Stimulated activated CD4-positive, alpha-beta T cell treated with anti-CD3 and anti-CD28 coated beads, TNF-alpha, amount 100 ng/mL, for 4 hours (primary cell): ENCODE results near the gene PALLD.
"Not testable (repeated sequence)": the region's sequence is repeated elsewhere in the genome, so short reads cannot be mapped to it uniquely, and the experiment has no call there.

Experiments
- DNase-seq, 3 experiments: peaks; one replicate each; pipeline ENCODE4 v3.0.0-alpha.2; 2020; ENCODE audit warnings: low read depth in 3 of 3

Gene PALLD

DNA sequence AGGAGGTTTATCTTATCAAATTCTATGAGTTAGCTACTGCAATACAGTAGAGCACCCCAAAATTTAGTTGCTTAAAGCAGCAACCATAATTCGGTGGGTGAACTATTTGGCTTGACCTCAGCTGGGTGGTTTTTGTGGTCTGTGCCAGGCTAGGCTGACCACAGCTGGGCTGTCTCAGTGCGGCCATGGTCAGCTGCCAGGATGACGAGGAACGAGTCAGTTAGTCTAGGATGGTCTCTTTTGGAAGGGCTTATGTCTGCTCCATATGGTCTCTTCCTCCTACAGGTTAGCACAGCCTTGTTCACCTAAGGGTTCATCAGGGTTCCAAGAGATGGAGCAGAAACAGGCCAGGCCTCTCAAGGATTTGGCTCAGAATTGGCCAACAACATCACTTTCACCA, 210.4 kb downstream of the PALLD start:
- no peak for DNase-seq

DNA sequence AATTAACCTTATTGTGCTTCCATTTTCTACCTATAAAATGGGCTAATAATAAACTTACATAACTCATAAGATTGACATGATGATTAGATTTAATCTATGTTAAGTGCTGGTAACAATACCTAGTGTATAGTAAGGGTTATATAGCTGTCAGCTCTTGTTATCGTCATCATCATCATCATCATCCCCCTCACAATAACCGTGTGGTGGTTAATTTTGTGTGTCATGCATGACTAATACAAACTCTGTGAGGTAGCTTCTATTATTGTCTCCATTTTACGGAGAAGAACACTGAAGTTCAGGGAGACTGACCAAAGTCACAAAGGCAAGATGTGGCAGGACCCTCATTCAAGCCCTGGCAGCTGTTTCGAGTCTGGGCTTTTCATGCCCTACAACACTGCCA, 211.3 kb downstream of the PALLD start:
- DNase-seq, result no peak

DNA sequence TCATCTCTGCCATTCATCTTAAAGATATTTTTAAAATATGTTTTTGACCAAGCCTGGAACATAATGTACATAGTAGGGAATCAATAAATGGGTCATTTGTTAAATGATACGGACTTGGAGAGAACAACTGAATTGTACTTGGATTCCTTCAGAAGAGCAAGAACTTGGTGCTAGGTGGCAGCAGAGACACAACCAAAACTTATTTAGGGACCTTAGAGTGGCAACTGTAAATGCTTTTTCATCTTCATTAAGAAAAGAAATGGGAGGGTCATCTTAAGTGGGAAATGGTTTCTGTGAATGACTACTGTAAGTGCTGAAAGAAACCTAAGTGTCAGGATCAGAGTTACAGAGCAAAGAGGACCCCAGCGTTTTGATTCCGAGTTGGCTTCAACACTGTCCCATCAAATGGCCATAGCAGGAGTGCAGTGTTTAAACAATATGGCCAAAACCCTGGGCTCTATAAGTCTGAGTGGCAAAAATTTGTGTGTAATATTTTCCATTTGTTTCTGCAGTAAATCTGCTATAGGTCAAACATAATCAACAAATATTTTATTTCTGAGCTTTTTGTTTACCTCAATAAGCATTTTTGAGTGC, 213.6 kb downstream of the PALLD start:
- DNase-seq, result no peak

DNA sequence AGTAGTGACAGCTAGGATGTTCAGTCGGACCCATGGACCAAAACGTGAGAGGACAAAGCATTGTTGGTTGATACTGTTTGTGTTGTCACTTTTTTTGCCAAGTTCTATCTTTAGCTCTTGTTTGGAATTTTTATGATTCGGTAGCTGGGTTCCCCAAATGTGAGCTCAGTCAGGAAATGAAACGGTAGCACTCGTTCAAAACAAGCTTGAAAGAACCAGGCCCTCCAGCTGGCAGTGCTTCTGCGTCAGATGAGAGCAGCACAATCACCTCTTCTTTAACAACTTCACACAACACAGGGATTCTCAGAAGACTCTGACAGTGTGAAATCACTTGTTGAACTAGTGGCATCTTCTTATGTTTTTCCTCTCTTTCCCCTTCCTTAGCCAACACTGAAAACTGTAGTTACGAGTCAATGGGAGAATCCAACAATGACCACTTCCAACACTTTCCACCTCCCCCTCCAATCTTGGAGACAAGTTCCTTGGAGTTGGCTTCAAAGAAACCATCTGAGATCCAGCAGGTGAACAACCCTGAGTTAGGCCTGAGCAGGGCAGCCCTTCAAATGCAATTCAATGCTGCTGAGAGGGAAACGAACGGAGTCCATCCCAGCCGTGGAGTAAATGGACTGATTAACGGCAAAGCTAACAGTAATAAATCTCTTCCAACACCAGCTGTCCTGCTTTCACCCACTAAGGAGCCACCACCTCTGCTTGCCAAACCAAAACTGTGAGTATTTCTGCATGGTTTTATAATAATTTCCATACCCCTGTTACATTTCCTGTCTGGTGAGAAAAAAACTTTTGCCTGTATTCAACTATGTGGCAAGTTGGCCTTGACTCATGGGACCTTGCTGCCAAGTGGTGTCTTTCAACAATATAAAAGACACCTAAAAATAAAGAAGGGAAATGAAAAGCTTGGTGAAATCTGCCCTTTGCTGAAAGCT, 214.6 kb downstream of the PALLD start:
- no peak for DNase-seq

DNA sequence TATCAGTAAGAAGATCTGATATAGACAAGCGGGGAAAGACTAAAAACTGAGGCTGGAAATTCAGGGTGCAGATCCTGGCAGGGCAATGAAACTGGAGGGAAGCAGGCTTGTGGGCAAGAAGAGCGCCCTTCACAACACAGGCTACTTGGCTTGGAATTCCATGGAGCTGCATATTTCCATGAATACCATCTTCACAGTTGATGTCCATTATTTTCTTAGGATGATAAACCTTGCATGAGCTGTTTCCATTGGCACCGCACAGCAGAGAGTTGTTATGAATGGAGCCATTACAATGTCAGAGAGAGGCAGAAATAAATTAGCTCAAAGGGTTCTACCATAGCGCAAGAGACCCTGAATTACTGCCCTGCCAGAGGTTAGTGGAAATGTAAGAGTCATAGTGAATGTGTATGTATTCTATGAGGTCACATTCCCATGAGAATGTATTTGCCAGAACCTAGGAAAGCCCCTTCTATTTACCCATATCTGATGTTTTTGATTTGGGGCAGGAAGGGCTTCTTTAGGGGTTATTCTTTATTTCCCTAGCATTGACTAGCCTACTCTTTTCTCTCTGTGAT, 215.6 kb downstream of the PALLD start:
- no peak for DNase-seq

DNA sequence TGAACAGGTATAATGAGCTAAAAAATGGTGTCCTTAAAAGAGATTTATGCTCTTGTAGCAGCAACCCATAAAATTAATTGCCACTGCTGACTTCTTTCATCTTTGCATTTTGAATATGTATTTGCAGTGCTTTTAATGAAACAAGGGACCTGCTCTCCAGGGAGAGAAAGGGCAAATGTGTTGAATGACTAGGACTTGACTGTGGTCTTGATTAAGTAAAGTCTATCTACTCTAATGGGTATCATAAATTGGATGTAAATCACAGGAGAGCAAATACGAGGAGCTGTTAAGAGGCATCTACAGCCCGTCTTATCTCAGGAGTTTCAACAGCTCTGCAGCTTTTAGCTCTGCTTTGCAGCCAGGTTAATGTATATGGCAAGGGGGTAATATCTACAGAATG, 216.4 kb downstream of the PALLD start:
- no peak for DNase-seq

DNA sequence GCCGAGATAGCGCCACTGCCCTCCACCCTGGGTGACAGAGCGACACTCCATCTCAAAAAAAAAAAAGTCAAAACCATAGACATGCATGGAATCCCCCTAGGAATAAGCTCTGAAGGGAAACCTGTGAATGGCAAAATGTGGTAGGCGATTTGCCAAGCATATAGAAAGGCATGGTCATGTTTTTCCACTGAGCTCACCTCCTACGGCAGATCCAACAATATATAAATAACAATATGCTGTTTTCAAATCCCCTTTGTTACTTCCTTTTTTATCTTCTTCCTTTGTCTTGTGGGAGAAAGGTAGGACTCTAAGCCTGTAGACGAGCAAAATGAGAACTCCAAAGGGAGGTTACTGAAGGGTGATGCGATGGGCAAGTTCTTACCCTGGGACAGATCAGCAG, 219.0 kb downstream of the PALLD start:
- DNase-seq, result no peak

DNA sequence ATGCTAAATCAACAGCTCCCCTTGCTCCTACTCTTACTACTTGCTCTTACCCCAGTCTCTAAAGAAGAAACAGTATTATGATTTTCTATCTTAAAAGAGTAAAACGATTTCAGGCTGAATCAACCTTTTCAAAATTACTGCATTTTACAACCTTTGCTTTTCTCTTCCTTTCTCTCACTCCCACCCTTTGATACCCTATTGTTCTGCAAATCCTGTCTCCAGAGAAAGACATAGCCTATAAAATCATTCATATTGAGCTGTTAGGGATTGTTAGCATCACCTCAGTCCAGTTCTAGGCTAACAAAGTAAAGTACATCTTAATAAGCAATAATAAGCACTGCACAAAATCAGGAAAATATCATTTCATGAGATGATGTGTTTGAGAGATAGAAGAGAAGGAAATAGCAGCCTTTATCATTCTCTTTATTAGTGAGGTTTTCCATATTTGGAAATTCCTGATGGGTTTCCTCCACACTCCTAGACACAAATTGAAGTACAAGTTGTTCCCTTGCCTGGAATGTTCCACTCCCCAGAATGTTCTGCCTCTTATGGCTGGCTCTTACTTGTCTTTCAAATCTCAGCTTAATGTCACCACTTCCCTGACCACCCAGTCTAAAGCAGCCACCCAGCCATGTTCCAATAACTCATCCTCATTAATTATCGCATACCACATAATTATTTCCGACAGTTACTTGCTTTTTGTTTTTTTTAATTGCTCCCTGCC, 219.7 kb downstream of the PALLD start:
- DNase-seq, result no peak

DNA sequence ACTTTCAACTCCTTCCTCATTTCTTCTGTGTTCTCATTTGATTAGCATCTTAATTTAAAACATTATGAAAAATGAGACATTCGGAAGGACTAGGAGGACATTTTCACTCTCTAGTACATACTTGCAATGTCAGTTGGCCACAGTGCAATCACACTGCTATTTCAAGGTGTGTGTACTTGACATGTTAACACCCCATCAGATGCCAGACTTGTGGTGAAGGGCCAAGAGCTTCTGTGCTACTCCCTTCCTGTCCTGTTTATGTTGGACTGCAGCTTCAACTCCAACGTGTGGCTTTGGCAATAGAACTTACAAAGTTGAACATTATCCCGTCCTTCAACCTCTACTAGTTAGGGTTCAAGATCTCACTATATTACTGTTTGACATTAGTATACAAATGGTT, 221.0 kb downstream of the PALLD start:
- no peak for DNase-seq

DNA sequence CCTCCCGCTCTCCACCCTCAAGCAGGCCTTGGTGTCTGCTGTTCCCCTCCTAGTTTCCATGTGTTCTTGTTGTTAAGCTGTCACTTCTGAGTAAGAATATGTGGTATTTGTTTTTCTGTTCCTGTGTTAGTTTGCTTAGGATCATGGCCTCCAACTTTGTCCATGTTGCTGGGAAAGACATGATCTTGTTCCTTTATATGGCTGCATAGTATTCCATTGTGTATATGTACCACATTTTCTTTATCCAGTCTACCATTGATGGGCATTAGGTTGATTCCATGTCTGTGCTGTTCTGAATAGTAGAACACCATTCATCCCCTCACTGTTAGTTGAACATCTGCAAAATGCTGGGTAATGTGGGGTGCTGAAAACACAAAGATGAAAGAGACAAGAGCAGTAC, 222.9 kb downstream of the PALLD start:
- DNase-seq, result no peak

DNA sequence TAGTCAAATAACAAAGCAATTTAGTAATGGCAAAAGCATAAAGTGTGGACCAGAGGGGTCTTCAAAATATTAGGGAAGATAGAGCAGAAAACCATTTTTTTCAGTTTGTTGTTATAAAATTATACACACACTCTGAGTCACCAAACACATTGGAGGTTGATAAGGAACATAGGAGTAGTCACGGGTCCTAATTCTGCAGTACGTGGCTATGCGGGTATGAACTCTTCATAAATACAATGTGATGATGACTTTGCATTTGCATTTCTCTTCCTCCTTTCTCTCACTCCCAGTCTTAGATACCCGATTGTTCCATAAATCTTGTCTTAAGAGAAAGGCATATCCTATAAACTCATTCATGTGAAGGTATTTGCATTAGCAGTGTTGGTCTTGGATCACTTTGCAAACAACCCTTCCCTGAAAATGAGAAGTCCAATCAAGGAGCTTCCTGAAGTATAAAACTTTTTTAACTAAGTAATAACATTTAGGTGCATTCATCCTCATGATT, 223.6 kb downstream of the PALLD start:
- no peak for DNase-seq

DNA sequence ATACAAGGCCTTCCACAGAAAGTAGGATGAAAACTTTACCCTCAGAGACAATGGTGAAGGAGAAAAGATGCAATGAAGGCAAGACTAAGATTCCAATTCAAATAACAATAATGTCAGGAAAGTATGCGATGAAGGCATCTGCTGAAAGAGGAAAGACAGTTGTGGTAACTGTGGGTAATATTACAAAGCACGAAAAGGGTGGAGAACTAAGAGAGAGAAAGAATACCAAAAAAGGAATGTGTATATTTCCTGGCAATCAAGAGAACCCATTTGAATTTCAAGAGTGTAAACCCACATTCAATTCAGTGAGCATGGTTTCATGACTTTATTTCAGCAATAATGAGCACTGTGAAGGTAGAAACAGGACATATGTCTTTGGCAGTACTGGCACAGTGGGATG, 225.5 kb downstream of the PALLD start:
- no peak for DNase-seq

DNA sequence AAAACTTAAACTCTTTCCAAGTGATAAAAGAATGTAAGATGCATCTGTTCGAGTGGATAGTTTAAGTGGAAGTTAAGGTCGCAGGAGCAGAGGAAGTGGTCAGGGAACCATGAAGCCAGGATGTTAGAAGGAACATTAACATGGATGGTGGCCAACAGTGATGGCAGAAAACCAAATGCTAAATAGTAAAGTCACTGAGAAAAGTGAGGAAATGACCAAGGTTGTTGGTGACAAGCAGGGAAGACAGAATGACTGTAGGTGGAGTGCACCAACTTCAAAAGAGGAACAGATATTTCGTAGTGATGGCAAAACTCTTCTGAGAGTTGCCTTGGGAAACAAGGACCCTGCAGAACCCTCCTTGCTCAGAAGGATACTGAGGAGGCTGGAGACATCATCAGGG, 226.2 kb downstream of the PALLD start:
- no peak for DNase-seq

DNA sequence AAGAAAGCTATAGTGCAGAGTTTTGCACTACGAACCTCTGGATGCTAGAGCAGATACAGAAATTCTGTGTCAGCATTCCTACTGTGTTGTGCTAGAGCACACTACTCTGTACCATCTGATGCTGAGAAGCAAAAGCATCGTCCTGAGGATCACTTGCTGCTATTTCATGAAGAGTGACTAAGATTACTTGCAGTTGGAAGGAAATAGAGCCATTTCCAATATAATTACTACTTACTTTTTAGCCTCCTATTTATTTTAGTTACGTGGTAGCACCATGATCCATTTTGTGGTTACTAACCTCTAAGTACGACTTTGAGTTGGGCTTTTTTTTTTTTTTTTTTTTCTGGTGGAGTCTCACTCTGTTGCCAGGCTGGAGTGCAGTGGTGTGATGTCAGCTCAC, 226.7 kb downstream of the PALLD start:
- DNase-seq, result no peak

DNA sequence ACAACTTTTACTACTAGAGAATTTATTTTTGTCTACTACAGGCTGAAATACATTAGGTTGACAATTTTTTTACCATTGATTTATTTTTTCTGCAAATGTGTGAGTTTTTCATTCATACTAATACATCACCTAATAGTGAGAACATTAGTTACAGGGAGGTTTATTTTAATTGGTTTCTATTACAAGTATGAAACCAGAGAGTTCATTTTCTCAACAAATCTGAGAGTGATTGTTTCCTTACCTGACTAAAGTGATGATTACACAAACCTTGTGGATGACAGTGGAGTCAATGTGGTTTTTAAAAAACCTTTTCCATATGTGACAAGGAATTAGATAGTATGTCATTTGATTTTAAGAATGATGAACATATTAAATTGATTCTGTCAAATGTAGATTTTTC, 227.4 kb downstream of the PALLD start:
- no peak for DNase-seq

DNA sequence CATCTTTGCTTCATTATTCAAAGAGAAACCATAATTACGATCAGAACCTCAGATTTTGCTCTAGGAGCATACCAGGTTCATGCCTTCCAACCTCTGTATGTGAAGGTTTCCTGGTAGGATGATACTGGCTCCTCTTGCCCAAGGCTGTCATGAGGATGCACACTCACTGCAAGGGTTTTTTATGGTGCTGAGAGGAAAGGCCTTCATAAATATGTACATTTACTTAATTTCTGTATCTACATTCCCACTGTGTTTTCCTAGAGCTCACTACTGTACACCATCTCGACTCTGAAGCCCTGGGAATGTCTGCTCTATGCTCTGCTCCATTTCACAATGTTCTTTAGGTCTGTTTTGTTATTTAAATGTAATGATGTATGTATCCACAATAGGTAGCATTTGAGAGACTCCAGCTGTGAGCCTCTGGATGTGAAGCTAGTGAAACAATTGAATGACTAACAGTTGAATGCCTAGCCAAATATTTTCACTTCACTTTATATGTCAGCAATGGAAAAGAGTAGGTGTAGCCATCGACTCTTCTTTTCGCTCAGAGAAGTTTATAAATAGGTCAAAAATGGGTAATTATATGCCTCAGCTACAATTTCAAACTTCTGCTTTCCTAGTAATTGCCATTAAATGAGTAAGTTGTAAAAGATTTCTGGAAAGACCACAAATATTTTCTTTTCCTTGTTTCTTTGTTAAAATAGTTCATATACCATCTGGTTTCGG, 228.0 kb downstream of the PALLD start:
- no peak for DNase-seq

DNA sequence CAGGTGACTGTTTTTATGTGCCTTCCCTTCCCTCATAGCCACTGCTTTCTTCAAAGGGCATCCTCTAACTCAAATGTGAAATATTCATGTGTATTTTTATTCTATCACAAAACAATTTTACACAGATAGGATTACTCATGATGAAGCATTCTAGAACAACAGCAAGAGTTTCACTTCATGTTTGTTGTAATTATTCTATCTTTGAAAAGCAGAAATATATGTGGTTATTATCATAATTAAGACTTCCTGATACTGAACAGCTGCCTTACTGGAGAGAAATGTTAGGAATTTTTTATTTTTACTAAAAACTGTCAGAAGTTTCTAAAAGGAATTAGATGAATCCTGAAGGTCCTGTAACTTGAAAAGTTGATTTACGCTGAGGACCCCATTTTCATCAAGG, 229.1 kb downstream of the PALLD start:
- DNase-seq, result no peak

DNA sequence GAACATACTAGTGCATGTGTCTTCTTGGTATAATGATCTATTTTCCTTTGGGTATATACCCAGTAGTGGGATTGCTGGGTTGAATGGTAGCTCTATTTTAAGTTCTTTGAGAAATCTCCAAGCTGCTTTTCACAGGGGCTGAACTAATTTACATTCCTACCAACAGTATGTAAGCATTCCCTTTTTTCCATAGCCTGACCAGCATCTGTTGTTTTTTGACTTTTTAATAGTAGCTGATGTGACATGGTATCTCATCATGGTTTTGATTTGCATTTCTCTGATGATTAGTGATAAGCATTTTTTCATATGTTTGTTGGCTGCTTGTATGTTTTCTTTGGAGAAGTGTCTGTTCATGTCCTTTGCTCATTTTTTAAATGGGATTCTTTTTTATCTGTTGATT, 230.3 kb downstream of the PALLD start:
- not testable (repeated sequence) for DNase-seq

DNA sequence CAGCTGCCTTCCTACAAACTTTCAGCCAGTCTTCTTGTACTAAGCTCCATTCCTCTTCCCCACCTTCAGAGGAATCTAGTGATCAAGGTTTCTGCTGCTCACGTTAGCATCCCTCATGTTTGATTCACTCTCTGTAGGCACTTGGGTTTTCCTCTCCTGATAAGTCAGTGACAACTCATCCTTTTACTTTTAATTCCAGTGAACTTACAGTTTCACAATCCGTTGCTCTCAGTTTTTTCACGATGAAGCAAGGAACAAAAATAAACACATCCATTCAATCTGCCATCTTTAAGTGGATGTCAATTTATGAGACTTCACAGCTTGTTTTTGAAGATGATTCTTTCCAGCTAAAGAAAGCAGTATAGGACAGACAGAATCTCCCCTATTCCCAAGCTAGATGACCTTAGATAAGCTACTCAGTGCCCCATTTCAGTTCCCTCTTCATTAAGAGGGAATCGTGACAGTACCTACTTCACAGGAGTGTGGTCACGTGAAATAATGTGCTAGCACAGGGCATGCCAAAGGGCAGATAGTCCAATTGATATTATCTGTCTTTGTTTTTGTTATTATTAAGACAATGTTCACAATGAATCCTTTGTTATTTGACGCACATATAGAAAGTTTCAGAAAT, 234.3 kb downstream of the PALLD start:
- no peak for DNase-seq

DNA sequence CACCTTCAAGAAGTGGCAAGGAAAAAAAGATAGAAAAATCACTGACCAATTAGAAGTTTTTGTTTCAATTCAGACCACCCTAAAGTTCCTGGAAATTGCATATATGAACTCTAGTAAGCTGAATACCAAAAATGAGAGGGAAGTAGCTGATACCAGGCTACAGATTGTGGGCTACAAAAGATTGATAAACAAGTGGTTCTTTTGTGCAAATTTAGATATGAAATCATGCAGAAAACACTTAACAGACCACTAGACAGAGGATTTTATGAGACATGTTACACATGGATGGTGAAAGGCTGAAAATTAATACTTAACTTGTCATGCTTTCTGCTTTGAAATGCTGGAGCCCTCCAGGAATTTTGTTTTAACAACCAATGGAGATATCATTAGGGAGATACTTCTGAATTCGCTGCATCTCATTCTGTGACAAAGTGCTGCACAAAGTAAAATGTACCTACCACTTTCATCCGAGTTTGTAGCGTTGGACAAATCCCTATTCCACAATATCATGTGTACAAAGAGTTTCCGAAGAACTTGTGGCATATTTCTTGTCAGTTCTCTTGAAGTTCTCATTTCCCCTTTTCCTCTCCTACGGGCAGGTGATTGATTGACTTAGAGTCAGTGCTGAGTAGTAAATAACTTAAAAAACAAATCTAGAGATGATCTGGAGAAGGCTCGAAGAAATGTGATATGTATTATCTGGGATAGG, 235.0 kb downstream of the PALLD start:
- no peak for DNase-seq
